ENCODE measurements around the gene UFSP1.
"Not testable (repeated sequence)": the region's sequence is repeated elsewhere in the genome, so short reads cannot be mapped to it uniquely, and the experiment has no call there.

Gene UFSP1

DNA sequence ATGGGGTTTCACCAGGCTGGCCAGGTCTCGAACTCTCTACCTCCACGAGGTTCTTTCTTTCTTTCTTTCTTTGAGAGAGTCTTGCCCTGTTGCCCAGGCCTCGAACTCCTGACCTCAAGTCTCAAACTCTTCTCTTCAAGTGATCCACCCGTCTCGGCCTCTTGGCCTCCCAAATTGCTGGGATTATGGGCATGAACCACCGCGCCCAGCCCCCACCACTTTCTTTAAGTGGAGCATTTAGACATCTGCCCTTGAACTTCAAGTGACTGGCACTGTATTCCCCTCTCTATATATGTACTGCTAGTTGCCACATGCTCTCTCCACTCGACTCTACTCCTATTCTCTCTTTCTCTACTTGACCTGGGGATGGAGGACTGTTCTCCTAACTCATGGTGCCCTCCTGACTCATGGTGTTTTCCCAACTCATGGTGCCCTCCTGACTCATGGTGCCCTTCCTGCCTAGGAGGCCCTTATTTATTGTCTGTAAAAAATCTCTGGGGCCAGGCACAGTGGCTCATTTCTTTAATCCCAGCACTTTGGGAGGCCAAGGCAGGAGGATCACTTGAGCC is 25.4 kb upstream of the UFSP1 start:
- TF ChIP-seq ZNF274 (IDR thresholded peaks at IDR 0.05; ENCODE audit: low read depth, low read length) (no peak), SUZ12 (IDR thresholded peaks at IDR 0.05; ENCODE audit: extremely low read depth, insufficient read depth, insufficient read length) (no peak), YY1 (IDR thresholded peaks at IDR 0.05; ENCODE audit: insufficient read depth, insufficient read length) (no peak)
- no peak overlapping the region for H3K4me3 ChIP-seq (ENCODE audit: insufficient read length, low read depth)
- no peak overlapping the region for H3K9ac ChIP-seq (ENCODE audit: insufficient read length, low read depth)
- H3K4me1 ChIP-seq (ENCODE audit: insufficient read depth, insufficient read length): no peaks in the 10 kb centered on the region
- H3K36me3 ChIP-seq (ENCODE audit: insufficient read depth, insufficient read length, low read length): no peaks in the 10 kb centered on the region
- DNase-seq (ENCODE audit: low read depth, low spot score): no peak
- H3K9me3 ChIP-seq (ENCODE audit: insufficient read depth, low read length): 0 out of 2 replicates have a peak, but pooled peaks cover under 1% of the 10 kb centered on the region
- H3K27me3 ChIP-seq (ENCODE audit: insufficient read depth, insufficient read length): no peaks in the 10 kb centered on the region

- Histone ChIP-seq H3K9me3 (ENCODE audit: insufficient read depth, low read length) (no peaks in the 10 kb centered on the region), H3K4me3 (ENCODE audit: insufficient read length, low read depth) (no peak overlapping the region), H3K4me1 (ENCODE audit: insufficient read depth, insufficient read length) (no peaks in the 10 kb centered on the region), H3K9ac (ENCODE audit: insufficient read length, low read depth) (no peak overlapping the region), H3K36me3 (ENCODE audit: insufficient read depth, insufficient read length, low read length) (no peaks in the 10 kb centered on the region), H3K27me3 (ENCODE audit: insufficient read depth, insufficient read length) (no peaks in the 10 kb centered on the region)
- TF ChIP-seq YY1 (IDR thresholded peaks at IDR 0.05; ENCODE audit: insufficient read depth, insufficient read length) (no peak), SUZ12 (IDR thresholded peaks at IDR 0.05; ENCODE audit: extremely low read depth, insufficient read depth, insufficient read length) (no peak), ZNF274 (IDR thresholded peaks at IDR 0.05; ENCODE audit: low read depth, low read length) (no peak)
- no peak for DNase-seq (ENCODE audit: low read depth, low spot score)
Observed at GRCh38 chr7:100914208-100914878, 24.8 kb upstream of the UFSP1 start.

- no peak overlapping the region for H3K4me3 ChIP-seq (ENCODE audit: insufficient read length, low read depth)
- no peaks in the 10 kb centered on the region for H3K4me1 ChIP-seq (ENCODE audit: insufficient read depth, insufficient read length)
- H3K9ac ChIP-seq (ENCODE audit: insufficient read length, low read depth): no peak overlapping the region
- H3K27me3 ChIP-seq (ENCODE audit: insufficient read depth, insufficient read length): no peaks in the 10 kb centered on the region
- no peak for DNase-seq (ENCODE audit: low read depth, low spot score)
- no peaks in the 10 kb centered on the region for H3K36me3 ChIP-seq (ENCODE audit: insufficient read depth, insufficient read length, low read length)
- no peaks in the 10 kb centered on the region for H3K9me3 ChIP-seq (ENCODE audit: insufficient read depth, low read length)
- TF ChIP-seq ZNF274 (IDR thresholded peaks at IDR 0.05; ENCODE audit: low read depth, low read length): no peak
- TF ChIP-seq YY1 (IDR thresholded peaks at IDR 0.05; ENCODE audit: insufficient read depth, insufficient read length): no peak
- no peak for TF ChIP-seq SUZ12 (IDR thresholded peaks at IDR 0.05; ENCODE audit: extremely low read depth, insufficient read depth, insufficient read length)
Observed at GRCh38 chr7:100911484-100911883, 22.0 kb upstream of the UFSP1 start.

- H3K4me3 ChIP-seq (ENCODE audit: insufficient read length, low read depth); H3K4me1 ChIP-seq (ENCODE audit: insufficient read depth, insufficient read length); H3K36me3 ChIP-seq (ENCODE audit: insufficient read depth, insufficient read length, low read length); H3K9me3 ChIP-seq (ENCODE audit: insufficient read depth, low read length); DNase-seq (ENCODE audit: low read depth, low spot score); H3K9ac ChIP-seq (ENCODE audit: insufficient read length, low read depth); H3K27me3 ChIP-seq (ENCODE audit: insufficient read depth, insufficient read length): not testable (repeated sequence)
Observed at GRCh38 chr7:100910443-100910842, 20.9 kb upstream of the UFSP1 start.

GRCh38 chr7:100908512-100908911 is 19.0 kb upstream of the UFSP1 start:
- Histone ChIP-seq H3K9ac (ENCODE audit: insufficient read length, low read depth) (no peak overlapping the region), H3K36me3 (ENCODE audit: insufficient read depth, insufficient read length, low read length) (no peaks in the 10 kb centered on the region), H3K27me3 (ENCODE audit: insufficient read depth, insufficient read length) (no peaks in the 10 kb centered on the region), H3K4me1 (ENCODE audit: insufficient read depth, insufficient read length) (no peaks in the 10 kb centered on the region), H3K4me3 (ENCODE audit: insufficient read length, low read depth) (no peak overlapping the region), H3K9me3 (ENCODE audit: insufficient read depth, low read length) (no peaks in the 10 kb centered on the region)
- TF ChIP-seq SUZ12 (IDR thresholded peaks at IDR 0.05; ENCODE audit: extremely low read depth, insufficient read depth, insufficient read length) (no peak), YY1 (IDR thresholded peaks at IDR 0.05; ENCODE audit: insufficient read depth, insufficient read length) (no peak), ZNF274 (IDR thresholded peaks at IDR 0.05; ENCODE audit: low read depth, low read length) (no peak)
- no peak for DNase-seq (ENCODE audit: low read depth, low spot score)

DNA sequence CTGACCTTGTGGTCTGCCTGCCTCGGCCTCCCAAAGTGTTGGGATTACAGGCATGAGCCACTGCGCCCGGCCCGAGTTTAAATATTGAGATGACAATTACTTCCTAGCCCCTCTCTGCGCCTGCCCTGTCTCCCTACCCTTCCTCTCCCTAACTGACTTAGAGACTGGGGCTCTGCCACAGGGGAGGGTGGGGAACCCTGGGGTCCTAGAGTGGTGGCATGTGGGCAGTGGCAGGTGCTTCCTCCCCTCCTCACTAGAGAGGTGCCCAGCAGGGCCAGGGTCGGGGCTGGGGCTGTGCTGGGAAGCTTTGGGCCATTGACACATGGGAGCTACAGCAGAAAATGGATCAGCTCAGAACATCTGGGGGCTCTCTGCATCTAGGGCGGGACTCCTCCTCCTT is 13.1 kb upstream of the UFSP1 start:
- TF ChIP-seq SUZ12 (IDR thresholded peaks at IDR 0.05; ENCODE audit: extremely low read depth, insufficient read depth, insufficient read length) (no peak), ZNF274 (IDR thresholded peaks at IDR 0.05; ENCODE audit: low read depth, low read length) (no peak), YY1 (IDR thresholded peaks at IDR 0.05; ENCODE audit: insufficient read depth, insufficient read length) (no peak)
- Histone ChIP-seq H3K9ac (ENCODE audit: insufficient read length, low read depth) (no peak overlapping the region), H3K4me3 (ENCODE audit: insufficient read length, low read depth) (no peak overlapping the region), H3K4me1 (ENCODE audit: insufficient read depth, insufficient read length) (no peaks in the 10 kb centered on the region), H3K36me3 (ENCODE audit: insufficient read depth, insufficient read length, low read length) (no peaks in the 10 kb centered on the region), H3K27me3 (ENCODE audit: insufficient read depth, insufficient read length) (no peaks in the 10 kb centered on the region), H3K9me3 (ENCODE audit: insufficient read depth, low read length) (no peaks in the 10 kb centered on the region)
- no peak for DNase-seq (ENCODE audit: low read depth, low spot score)

DNA sequence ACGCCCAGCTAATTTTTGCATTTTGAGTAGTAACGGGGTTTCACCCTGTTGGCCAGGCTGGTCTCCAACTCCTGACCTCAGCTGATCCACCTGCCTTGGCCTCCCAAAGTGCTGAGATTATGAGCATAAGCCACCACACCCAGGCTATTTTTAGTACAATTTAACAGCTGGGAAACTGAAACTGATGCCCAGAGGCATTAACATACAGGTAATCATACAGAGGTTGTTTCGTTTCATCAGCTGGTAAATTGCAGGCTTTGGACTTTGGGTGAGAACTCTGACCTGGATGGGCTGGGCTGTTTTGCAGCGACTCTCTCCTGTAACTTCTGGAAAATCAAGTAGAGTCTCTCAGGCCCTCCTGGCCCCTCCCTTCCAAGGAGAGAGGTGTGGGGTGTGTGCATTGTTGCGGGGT is 12.4 kb upstream of the UFSP1 start:
- H3K9ac ChIP-seq (ENCODE audit: insufficient read length, low read depth): no peak overlapping the region
- H3K36me3 ChIP-seq (ENCODE audit: insufficient read depth, insufficient read length, low read length): no peaks in the 10 kb centered on the region
- no peak overlapping the region for H3K4me3 ChIP-seq (ENCODE audit: insufficient read length, low read depth)
- TF ChIP-seq YY1 (IDR thresholded peaks at IDR 0.05; ENCODE audit: insufficient read depth, insufficient read length): no peak
- TF ChIP-seq SUZ12 (IDR thresholded peaks at IDR 0.05; ENCODE audit: extremely low read depth, insufficient read depth, insufficient read length): no peak
- TF ChIP-seq ZNF274 (IDR thresholded peaks at IDR 0.05; ENCODE audit: low read depth, low read length): no peak
- no peak for DNase-seq (ENCODE audit: low read depth, low spot score)
- no peaks in the 10 kb centered on the region for H3K9me3 ChIP-seq (ENCODE audit: insufficient read depth, low read length)
- H3K27me3 ChIP-seq (ENCODE audit: insufficient read depth, insufficient read length): no peaks in the 10 kb centered on the region
- no peaks in the 10 kb centered on the region for H3K4me1 ChIP-seq (ENCODE audit: insufficient read depth, insufficient read length)

All from NT2/D1 (cell line).